Endothelial cell of umbilical vein (primary cell): ENCODE data around the gene ETV6.

ENCODE experiments used
- EZH2 ChIP-seq: IDR thresholded peaks from 2 replicates; pipeline ENCODE4 v1.6.1; 2012; ENCODE audit warnings: borderline replicate concordance, low read depth, mild to moderate bottlenecking, moderate library complexity, low read length, inconsistent platforms; ENCODE audit not compliant: severe bottlenecking
- POLR2A ChIP-seq: IDR thresholded peaks from 2 replicates; pipeline ENCODE4 v1.6.1; 2012; ENCODE audit warnings: low read depth, mild to moderate bottlenecking, control low read depth, low read length
- POLR2AphosphoS5 ChIP-seq: IDR thresholded peaks from 2 replicates; pipeline ENCODE4 v1.6.1; 2012; ENCODE audit warnings: low read depth, mild to moderate bottlenecking, control low read depth, low read length, moderate library complexity; ENCODE audit not compliant: insufficient read depth
- TF ChIP-seq, protein P1 (sequence below), 2 donors: IDR thresholded peaks; 1 replicate in 1 of 2; 2 replicates in 1 of 2; pipeline ENCODE4 v1.5.1; 2011; ENCODE audit warnings: low read length in 2 of 2, mild to moderate bottlenecking in 2 of 2, moderate library complexity in 2 of 2, control low read depth in 1 of 2, inconsistent platforms in 1 of 2, low read depth in 1 of 2; ENCODE audit not compliant: insufficient read depth in 1 of 2; ENCODE audit errors: extremely low read depth in 1 of 2

DNA sequence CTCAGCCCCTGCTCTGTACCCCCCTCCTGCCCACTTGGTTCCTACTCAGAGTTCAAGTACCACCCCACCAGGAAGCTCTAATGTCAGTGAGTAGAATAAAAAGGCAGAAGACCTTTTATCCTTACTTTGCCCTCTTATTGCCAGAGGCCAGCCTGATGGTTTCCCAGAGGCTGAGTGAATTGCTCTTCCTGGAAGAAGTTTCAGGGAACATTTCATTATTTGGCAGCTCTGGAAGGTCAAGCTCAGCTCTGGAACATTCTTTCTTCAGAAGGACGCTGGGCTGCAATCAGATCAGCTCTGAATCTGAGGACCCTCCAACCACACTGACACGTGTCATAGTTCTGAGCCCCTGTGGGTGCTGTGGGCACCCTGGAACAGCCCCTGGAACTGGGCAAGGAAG, 188.9 kb downstream of the ETV6 start:
- TF ChIP-seq, protein P1, sequence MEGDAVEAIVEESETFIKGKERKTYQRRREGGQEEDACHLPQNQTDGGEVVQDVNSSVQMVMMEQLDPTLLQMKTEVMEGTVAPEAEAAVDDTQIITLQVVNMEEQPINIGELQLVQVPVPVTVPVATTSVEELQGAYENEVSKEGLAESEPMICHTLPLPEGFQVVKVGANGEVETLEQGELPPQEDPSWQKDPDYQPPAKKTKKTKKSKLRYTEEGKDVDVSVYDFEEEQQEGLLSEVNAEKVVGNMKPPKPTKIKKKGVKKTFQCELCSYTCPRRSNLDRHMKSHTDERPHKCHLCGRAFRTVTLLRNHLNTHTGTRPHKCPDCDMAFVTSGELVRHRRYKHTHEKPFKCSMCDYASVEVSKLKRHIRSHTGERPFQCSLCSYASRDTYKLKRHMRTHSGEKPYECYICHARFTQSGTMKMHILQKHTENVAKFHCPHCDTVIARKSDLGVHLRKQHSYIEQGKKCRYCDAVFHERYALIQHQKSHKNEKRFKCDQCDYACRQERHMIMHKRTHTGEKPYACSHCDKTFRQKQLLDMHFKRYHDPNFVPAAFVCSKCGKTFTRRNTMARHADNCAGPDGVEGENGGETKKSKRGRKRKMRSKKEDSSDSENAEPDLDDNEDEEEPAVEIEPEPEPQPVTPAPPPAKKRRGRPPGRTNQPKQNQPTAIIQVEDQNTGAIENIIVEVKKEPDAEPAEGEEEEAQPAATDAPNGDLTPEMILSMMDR (IDR thresholded peaks at IDR 0.05; ENCODE audit: extremely low read depth in 1 of 2, insufficient read depth in 1 of 2, low read depth in 1 of 2, low read length in 2 of 2): no peak
- TF ChIP-seq EZH2 (no peak), POLR2AphosphoS5 (no peak), POLR2A (no peak)
